Testis (tissue), 3 donors: ENCODE results near the gene TMC1. TPM values are rescaled to one million over a fixed set of nuclear protein-coding genes. Genes with fewer than 3 reads are reported as not detected.

ENCODE experiments used
- DNase-seq: peaks from one replicate; pipeline ENCODE4 v3.0.0-alpha.2; 2019
- H3K27ac ChIP-seq, 2 donors: fragments of 200-600 bp; sonication (generic); one replicate each; pipeline ENCODE4 v1.5.1; 2019
- H3K27me3 ChIP-seq: fragments of 200-600 bp; sonication (generic); one replicate; pipeline ENCODE4 v1.5.1; 2019
- H3K36me3 ChIP-seq: fragments of 200-600 bp; sonication (generic); one replicate; pipeline ENCODE4 v1.5.1; 2017; ENCODE audit warnings: low read depth; ENCODE audit errors: missing control alignments
- H3K4me1 ChIP-seq: fragments of 200-600 bp; sonication (generic); one replicate; pipeline ENCODE4 v1.5.1; 2019
- H3K4me3 ChIP-seq, 2 donors: fragments of 200-600 bp; sonication (generic); one replicate each; pipeline ENCODE4 v1.5.1; 2017 to 2019
- H3K9me3 ChIP-seq: fragments of 200-600 bp; sonication (generic); one replicate; pipeline ENCODE4 v1.5.1; 2017
- CTCF ChIP-seq, 3 experiments: fragments of 450-650 bp in 2 of 3; fragments of 200-600 bp in 1 of 3; sonication (generic) in 1 of 3; IDR thresholded peaks; one replicate each; pipeline ENCODE4 v1.5.1; 2016 to 2019; ENCODE audit warnings: antibody characterized with exemption in 3 of 3, mild to moderate bottlenecking in 2 of 3, moderate library complexity in 1 of 3
- POLR2A ChIP-seq: fragments of 450-650 bp; IDR thresholded peaks from one replicate; pipeline ENCODE4 v1.6.1; 2017; ENCODE audit warnings: antibody characterized with exemption, mild to moderate bottlenecking, moderate library complexity
- WGBS, 2 donors: methylation state at CpG; one replicate each; pipeline ENCODE4 v1.1.5; 2018; 5-methylcytosine and 5-hydroxymethylcytosine counted together
- intact Hi-C: fragments of 100-400 bp; cut with DNase I; formaldehyde crosslinking; loops from one replicate; pipeline ENCODE4 v1.15.1; 2023; ENCODE audit warnings: low total_unique reads
- polyA plus RNA-seq: library from polyadenylated mRNA; stranded (reverse); fragments of 350-450 nt; fragmentation: Illumina TruSeq; extraction: RNeasy Lipid Tissue Mini Kit (QIAGEN cat#74804); gene quantifications from one replicate; pipeline ENCODE4 v1.2.3, GENCODE V29; 2014; ENCODE audit warnings: low read depth, low replicate concordance; ENCODE audit not compliant: insufficient read depth
- total RNA-seq, 2 donors: library from RNA; depleted of rRNA; stranded (reverse); fragments of >200 nt; gene quantifications; one replicate each; pipeline ENCODE4 v1.2.3, GENCODE V29; 2016

TMC1 gene
- total and polyA plus RNA-seq, 3 donors from 2014 or later = 2.0 to 5.4 (median 3.0) TPM

GRCh38 chr9:72560086-72560485 is 38.7 kb downstream of the TMC1 start:
- H3K27me3 ChIP-seq = no peaks in the 10 kb centered on the region
- TF ChIP-seq CTCF (IDR thresholded peaks at IDR 0.05) = no peak
- no peak for TF ChIP-seq POLR2A
- H3K4me3 ChIP-seq = no peak overlapping the region
- H3K36me3 ChIP-seq = no peaks in the 10 kb centered on the region
- no peaks in the 10 kb centered on the region for H3K9me3 ChIP-seq
- H3K27ac ChIP-seq = no peak overlapping the region
- 96 to 100% methylated on average over 1 of the region's 1 CpG for WGBS, 2 donors
- no peak for DNase-seq
- intact Hi-C loops = no loop called here
- H3K4me1 ChIP-seq = peaks cover 12% of the 10 kb centered on the region

DNA sequence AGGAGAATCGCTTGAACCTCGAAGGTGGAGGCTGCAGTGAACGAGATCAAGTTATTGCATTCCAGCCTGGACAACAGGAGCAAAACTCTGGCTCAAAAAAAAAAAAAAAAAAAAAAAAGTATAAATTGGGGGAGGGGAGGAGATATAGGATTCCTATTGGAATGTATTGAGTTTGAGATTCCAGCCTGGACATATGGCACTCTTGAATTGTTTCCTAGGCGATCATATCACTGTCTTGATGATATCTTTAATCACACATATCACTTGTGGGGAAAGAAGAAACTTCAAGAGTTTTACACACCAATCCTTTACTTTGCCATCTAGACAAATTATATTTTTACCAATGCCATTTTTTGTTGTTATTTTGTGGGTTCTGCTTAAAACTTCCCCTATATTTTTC is 42.4 kb downstream of the TMC1 start:
- Histone ChIP-seq H3K27ac (no peak overlapping the region), H3K4me1 (no peaks in the 10 kb centered on the region), H3K4me3 (no peak overlapping the region), H3K9me3 (no peaks in the 10 kb centered on the region), H3K27me3 (no peaks in the 10 kb centered on the region), H3K36me3 (no peaks in the 10 kb centered on the region)
- intact Hi-C loops = no loop called here
- TF ChIP-seq POLR2A (no peak), CTCF (IDR thresholded peaks at IDR 0.05) (no peak)
- DNase-seq = no peak
- 82 to 90% methylated on average over 4 of the region's 4 CpGs for WGBS, 2 donors

GRCh38 chr9:72564479-72565281 is 43.3 kb downstream of the TMC1 start:
- no peak for TF ChIP-seq POLR2A
- no peak for TF ChIP-seq CTCF (IDR thresholded peaks at IDR 0.05)
- WGBS, 2 donors = 78 to 80% methylated on average over 2 of the region's 2 CpGs
- intact Hi-C loops = no loop called here

GRCh38 chr9:72565535-72565934 is 44.1 kb downstream of the TMC1 start:
- intact Hi-C loops = no loop called here
- 94 to 96% methylated on average over 7 of the region's 7 CpGs for WGBS, 2 donors

More at GRCh38 chr9:72564479-72565281, 43.3 kb downstream of the TMC1 start:
- no peak for DNase-seq
- Histone ChIP-seq H3K4me1 (no peaks in the 10 kb centered on the region), H3K36me3 (no peaks in the 10 kb centered on the region), H3K27me3 (no peaks in the 10 kb centered on the region), H3K27ac (no peak overlapping the region), H3K9me3 (no peaks in the 10 kb centered on the region), H3K4me3 (no peak overlapping the region)

More at GRCh38 chr9:72565535-72565934, 44.1 kb downstream of the TMC1 start:
- no peaks in the 10 kb centered on the region for H3K4me1 ChIP-seq
- H3K36me3 ChIP-seq = no peaks in the 10 kb centered on the region
- H3K27ac ChIP-seq = no peak overlapping the region
- no peaks in the 10 kb centered on the region for H3K27me3 ChIP-seq
- H3K4me3 ChIP-seq = no peak overlapping the region
- TF ChIP-seq POLR2A = no peak
- no peak for TF ChIP-seq CTCF (IDR thresholded peaks at IDR 0.05)
- DNase-seq = no peak
- no peaks in the 10 kb centered on the region for H3K9me3 ChIP-seq
